ENCODE data around the gene DGCR6.
"Not testable (repeated sequence)": the region's sequence is repeated elsewhere in the genome, so short reads cannot be mapped to it uniquely, and the experiment has no call there.

The DGCR6 gene

DNA sequence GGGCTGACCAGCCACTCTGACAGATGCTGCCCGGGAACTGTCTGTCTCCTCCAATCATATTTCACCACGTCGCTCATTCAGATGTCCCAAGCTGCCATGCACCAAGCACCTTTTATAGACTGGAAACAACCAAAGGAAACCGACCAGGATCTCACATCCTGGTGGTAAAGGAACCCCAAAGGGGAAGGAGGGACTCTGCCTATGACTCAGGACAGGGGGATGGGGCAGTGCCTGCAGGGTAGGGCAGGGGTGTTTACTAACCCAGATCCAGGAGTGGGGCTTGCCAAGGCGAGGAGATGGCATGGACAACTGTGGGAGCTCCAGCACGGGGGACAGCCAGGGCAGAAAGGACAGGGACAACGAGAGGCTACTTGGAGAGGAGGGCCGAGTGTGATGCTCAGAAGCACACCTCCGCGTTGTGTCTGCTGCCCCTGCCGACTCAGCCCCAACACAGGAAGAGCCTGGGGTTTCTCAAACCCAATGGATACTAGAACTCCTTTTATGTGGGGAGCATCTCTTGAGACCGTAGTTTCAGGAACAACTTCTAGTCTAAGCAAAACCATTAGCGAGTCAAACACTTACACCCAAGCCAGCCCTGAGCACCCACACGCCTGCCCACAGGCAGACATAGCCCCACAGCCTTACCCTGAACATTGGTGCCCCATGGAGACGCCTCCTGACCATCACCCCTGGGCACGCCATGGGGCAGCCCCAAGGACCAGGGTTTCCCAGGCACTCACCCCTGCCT lies 26.0 kb downstream of the DGCR6 start:
- no peak for DNase-seq

DNA sequence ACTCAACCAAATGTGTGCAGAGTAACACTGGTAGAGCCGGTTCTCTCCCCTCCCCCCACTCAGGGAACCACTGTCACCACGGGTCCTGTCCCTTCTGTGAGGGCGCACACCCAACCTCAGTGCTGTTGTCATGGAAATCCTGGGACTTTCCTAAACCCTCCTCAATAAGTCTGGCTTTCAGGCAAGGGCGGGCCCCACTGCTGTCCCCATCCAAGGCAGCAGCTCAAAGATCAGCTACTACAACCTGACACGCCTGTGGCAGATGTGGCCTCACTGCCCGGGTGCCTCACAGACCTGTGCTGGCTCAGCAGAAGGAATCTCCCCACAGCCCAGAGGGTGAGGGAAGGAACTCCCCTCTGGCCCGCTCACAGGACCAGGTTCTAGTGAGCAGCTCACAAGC lies 27.8 kb downstream of the DGCR6 start:
- DNase-seq, result no peak

DNA sequence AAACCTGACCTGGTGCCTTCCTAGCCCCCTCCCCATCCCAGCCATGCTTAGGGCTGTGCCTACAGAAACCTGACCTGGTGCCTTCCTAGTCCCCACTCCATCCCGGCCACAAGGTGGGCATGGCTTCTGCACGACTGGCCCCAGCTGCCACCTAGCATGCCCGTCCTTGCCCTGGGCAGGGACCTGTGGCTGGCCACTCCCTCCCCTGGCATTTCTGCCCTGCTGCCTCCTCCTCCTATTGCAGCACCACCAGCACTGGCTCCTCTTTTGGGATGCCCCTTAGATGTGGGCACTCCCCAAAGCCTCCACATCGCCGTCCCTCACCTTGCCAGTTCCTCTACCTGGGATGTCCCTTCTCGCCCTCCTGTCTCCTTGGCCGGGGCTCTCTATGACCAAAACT lies 28.6 kb downstream of the DGCR6 start:
- not testable (repeated sequence) for DNase-seq

DNA sequence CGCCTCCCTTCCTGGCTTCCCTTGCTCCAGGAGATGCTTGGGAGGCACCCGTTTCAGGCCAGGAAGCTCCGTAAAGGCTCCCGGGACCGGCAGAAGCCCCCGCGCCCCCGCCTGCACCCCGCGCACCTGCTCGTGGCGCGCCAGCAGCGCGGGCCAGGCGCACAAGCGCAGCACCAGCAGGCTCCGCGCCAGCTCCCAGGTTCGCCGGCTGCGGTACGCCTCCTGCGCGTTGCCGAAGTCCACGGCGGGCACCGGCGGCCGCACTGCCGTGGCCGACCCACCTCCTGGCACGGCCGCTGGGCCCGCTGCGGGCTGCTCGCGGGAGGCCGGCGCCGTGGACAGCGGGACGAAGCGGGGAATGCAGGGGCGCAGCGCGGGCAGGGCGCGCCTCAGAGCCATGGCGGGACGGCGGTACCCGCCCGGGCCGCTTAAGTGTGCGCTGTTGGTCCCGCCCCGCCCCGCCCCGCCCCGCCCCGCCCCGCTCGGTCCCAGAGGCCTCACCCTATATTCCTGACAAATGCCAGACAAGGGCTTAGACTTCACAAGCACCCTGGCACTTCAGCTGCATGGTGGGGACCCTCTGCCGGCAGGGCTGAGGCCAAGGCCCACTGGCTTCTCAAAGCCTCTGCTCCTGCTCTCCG lies 29.9 kb downstream of the DGCR6 start, which contains the start of gene PRODH:
PRODH (minus strand) TSS at position 405 of the 641 bp plus-strand sequence; CDS start at position 399, 6 bp downstream.
- DNase-seq, result no peak

DNA sequence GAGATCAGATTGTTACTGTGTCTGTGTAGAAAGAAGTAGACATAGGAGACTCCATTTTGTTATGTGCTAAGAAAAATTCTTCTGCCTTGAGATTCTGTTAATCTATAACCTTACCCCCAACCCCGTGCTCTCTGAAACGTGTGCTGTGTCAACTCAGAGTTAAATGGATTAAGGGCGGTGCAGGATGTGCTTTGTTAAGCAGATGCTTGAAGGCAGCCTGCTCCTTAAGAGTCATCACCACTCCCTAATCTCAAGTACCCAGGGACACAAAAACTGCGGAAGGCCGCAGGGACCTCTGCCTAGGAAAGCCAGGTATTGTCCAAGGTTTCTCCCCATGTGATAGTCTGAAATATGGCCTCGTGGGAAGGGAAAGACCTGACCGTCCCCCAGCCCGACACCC lies 32.6 kb downstream of the DGCR6 start:
- not testable (repeated sequence) for DNase-seq

DNA sequence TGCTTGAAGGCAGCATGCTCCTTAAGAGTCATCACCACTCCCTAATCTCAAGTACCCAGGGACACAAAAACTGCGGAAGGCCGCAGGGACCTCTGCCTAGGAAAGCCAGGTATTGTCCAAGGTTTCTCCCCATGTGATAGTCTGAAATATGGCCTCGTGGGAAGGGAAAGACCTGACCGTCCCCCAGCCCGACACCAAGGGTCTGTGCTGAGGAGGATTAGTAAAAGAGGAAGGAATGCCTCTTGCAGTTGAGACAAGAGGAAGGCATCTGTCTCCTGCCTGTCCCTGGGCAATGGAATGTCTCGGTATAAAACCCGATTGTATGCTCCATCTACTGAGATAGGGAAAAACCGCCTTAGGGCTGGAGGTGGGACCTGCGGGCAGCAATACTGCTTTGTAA lies 41.0 kb downstream of the DGCR6 start:
- DNase-seq, result not testable (repeated sequence)

DNA sequence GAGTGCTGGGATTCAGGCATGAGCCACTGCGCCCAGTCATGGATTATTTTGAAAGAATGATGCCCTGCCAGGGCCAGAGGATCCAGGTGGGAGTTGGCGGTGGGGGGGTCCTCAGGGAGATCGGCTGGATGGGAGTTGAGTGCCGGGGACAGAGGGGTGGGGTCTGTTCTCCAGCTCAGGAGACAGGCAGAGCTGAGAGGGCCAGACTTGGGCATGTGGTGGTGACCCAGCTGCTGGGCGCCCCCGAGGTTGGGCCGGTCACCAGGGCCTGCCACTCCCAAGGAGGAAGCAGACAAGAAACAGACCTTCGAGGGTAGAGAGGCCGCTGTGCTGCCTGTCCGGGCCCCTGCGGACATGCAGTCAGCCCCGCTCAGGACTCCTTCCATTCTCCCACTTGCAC lies 41.8 kb downstream of the DGCR6 start:
- no peak for DNase-seq

DNA sequence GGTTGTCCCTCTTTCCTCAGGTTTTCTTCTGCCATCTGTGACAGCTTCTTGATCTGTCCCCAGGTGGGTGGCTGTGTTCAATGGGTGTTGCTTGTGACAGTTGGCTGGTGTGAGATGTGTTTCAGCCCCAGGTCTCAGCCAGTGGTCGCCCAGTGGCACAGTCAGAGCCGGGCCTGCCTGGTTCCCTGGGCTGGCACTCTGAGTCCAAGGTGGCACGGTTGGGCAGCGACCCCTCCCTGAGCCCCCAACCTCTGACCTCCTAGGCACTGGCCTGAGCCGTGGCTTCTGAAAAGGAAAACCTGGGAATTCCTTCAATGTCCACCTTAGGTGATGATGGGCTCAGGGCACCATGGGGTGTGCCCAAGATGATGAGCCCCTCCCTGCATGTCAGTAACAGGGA lies 44.0 kb downstream of the DGCR6 start:
- no peak for DNase-seq

DNA sequence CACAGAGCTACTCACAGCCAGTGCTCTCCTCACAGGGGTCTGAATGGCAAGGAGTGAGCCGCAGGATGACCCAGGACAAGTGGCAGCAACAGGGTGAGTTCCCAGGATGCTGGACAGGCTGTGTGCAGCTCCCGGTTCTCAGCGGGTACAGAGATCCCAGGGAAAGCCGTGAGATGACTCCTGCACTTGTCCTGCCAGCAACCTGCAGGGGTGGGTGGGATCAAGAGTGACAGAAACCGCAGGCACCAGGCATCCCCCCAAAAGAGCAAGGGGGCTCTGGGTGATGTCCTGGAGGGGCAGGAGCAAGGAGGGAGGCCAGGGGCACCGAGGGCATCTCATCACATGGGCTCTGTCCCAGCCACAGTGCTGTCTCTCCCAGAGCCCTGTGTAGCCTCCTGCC lies 45.9 kb downstream of the DGCR6 start:
- DNase-seq, result no peak

DNA sequence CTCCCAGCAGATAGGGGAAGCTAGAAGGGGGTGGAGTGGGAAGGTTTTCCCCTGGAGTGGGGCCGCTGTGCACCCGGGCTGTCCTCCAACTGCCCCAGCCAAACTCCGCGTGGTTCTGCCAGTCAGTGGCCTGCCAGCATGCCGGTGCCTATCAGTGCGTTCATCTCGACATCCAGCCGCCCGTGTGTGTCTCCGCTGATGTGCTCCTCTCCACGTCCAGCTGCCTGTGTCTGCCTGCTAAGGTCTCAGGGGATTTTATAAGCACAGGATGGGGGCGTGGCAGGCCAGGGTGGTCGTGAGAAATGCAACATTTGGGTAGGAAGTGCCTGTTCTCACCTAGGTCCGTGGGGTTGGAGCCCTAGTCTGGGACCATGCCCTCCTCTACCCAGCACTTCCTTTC lies 47.0 kb downstream of the DGCR6 start:
- not testable (repeated sequence) for DNase-seq

DNA sequence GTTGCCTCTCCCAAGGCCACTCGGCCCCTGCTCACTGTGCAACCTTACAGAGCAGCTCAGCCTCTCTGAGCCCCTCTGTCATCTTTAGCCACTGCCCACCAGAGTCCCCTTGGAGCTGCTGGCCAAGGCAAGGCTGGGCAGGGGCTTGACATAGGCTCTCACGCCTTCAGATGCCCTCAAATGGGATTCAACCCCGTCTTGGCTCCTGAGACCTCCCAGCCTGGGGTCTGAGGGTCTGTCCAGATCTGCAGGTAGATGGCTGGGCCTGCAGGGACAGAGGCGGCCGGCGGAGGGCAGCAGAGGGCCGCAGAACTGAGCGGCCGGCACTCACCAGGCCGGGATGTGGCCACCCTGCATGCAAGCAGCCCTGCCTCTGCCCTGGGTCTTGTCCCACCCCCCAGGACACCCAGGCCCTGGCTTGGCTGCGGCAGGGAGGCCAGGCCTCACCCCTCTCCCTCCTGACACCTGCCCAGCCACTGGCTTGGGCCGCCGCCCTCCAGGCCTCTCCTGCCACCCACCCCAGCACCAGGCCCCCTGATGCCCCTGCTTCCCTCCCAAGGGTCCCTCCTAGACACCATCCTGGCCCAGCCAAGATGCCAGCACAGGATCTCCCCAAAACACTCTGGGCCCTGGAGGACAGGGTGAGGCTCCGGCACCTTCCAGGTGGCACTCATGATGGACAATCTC lies 48.3 kb downstream of the DGCR6 start:
- peak; percentile 70 for DNase-seq

DNA sequence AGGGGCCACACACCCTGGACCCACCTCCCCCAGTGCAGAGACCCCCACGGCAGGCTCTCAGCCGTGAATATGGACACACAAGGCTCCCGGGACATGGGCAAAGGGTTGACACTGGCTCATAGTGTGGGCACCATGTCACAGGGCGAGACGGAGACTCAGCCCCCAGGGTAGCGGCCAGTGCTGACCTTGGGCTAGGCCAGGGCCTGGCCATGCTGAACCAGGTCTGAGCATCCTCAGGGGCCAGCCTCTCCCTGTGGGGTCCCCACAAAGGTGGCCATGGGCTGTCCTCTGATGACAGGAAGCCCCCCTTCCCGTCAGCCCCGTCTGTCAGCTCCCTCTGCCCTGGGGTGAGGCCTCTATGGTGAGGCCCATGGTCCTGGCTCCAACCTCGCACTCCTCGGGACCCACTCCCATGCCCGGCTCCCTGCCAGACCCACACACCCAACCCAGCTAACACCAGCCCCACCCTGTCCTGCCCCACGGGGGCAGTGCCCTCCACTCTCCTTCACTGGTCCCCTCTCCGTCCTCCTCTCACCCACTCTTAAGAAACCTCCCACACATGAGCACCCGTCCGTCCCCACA lies 49.0 kb downstream of the DGCR6 start:
- DNase-seq, result no peak

DNA sequence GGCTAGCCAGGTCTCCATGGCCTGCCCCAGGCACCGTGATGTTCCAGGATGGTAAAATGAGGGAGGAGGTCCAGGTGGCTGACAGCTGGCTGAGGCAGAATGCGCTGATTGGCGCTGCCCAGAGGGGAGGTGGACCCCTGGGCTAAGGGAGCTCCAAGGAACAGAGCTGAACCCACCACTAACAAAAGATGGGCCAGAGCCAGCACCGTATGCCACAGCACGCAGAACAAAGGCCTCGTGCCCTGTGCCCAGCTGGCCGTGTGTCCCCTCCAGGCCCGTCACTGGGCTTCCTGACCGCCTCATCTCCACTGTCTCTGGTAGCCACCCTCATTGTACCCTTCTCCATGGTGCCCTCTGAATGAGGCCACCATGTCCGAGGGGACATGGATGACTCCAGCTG lies 49.6 kb downstream of the DGCR6 start:
- DNase-seq, result no peak

DNA sequence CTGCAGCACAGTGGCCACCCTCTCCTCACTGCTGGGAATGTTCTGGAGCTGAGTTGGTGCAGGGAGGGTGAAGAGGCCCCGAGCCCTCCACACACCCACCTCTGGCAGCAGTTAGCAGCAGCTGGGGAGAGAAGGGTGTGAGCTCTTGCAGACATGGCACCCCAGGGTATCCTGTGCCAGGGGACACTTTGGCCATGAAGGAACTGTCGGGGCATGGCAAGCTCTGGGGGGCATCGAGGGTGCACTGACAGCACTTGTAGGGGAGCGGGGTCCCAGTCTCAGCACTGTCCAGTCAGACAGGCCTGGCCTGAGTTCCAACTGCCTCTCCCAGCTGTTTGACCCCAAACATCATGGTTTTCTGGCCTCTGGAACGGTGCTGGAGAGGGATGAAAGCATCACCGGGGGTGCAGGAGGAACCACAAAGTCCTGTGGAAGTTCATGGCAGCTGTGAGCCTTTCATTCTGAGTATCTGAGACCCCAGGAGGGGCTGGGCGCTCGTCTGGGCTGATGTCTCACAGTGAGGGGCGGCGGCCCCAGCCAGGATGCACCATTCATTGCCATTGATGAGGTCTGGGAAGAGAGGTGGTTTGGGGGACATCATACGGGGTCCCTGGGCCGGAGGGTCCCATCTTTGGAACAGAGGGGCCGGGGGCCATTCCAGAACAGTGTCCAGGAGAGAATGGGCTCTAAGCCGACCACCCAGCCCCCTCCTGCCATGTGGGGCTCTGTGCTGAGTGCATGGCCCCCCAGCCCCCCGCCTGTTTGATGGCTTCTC lies 50.2 kb downstream of the DGCR6 start:
- not testable (repeated sequence) for DNase-seq

DNA sequence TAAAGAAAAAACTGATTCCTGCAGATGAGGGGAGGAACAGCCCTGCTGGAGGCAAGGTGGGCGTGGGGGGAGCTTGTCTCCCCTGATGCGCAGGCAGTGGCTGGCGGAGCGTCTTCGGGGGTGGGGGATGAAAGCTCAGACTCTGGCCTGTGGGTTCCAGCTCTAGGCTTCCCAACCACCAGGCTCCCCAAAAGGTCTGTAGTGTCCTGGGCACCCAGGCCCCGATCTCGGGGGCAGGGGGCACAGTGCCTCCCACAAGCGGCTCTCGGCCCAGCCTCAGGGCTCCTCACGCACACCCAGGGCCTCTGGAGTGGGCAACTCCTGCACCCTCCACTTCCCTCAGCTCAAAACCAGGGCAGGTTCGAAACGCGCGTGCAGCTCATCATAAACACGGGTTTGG lies 50.8 kb downstream of the DGCR6 start:
- not testable (repeated sequence) for DNase-seq

DNA sequence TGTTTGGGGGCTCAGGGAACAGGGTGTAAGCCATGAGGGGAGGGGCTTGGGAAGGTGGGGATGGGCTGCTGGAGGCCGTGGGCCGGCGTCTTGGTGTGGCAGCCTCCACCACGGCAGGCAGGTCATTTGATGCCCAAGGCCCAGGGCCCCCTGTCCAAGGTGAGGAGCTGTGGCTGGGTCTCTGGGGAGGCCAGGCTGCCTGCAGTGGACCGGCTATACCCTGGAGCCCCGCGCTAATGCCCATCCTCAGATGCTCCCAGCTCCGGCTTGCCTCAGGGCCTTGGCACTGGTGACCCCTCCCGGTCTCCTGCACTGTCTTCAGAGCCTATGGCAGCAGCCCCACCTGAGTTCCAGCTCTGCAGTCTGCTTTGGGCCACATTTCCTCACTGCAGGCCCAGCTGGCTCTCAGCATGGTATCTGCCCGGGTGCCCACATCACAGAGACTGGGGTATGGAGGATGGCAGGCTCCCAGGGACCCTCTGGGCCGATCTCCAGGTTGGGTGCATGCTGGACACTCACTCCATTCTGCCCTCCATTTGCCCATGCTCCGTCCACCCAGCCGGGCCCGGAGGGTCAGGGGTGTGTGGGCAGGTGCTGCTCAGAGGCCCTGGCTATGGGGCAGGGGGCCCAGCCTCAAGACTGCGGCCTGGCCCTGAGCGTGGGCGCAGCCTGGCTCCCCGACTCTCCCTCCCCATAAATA lies 51.7 kb downstream of the DGCR6 start:
- not testable (repeated sequence) for DNase-seq

DNA sequence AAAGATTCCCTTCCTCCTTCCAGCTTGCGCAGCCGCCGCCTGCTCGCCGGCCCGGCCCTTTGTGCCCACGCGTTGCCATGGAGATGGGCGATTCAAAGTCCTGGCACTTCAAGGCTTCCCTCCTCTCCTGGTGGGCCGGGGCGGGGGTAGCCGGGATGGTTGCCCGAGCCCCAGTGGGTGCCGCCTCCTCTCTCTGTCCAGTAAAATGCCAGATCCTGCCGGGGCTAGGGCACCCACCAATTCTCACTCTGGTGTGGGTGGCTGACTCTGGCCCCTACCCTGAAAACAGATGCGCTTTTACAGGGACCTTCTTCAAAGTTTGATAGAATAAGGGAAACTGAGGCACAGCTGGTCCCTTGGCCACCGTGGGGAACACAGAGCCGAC lies 52.2 kb downstream of the DGCR6 start:
- not testable (repeated sequence) for DNase-seq

DNA sequence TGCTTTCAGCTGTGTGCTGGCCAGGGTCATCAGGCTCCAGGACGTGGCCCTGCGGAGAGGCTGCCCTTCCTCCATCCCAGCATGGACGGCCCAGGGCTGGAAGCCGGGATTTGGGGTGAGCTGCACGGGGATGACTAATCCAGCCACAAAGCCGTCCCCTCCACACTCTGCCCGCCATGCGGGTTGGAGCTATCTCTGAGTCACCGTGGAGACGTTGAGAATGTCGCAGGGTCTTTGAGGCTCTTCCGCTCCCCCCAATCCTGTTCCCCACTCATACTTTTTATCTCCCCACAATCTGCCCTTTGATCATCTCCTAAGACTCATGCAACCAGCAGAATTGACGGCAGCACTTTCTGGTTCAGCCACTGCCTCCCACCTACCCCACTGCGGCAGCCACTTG lies 52.6 kb downstream of the DGCR6 start:
- DNase-seq, result not testable (repeated sequence)

DNA sequence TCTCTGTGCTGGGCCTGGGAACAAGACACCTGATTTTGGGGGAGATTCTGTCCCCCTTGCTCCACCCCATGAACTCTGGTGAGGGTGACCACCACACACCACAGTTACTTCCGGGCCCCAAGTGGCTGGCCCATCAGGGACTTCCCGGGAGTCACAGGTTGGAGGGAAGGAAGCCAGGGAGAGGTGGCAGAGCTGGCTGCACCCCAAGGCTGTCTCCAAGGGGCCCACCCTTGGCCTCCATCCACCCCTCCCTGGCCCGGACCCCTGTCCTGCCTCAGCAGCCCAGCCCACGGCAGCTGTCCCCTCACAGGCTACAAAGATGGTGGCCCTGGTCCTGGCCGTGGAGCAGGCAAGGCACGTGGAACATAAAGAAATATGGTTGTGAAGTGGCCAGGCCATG lies 53.1 kb downstream of the DGCR6 start:
- DNase-seq, result not testable (repeated sequence)

DNA sequence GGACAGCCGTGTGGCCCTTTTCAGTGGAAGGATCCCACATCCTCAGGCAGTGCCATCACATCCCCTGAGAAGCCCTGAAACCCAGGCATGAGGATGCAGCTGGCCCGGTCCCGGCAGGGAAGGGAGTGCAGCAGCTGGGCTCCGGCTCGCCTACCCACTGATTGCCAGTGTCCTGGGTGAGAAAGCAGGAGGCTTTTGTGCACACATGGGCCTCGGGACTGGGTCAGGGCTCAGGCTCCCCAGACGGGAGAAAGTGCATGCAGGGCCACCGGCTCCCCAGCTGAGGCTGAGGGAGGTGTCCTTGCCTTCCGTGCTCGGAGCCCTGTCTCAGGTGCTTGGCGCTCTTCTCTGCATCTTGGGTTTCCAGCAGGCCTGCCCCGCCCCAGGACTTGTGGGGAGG lies 53.6 kb downstream of the DGCR6 start:
- not testable (repeated sequence) for DNase-seq

DNA sequence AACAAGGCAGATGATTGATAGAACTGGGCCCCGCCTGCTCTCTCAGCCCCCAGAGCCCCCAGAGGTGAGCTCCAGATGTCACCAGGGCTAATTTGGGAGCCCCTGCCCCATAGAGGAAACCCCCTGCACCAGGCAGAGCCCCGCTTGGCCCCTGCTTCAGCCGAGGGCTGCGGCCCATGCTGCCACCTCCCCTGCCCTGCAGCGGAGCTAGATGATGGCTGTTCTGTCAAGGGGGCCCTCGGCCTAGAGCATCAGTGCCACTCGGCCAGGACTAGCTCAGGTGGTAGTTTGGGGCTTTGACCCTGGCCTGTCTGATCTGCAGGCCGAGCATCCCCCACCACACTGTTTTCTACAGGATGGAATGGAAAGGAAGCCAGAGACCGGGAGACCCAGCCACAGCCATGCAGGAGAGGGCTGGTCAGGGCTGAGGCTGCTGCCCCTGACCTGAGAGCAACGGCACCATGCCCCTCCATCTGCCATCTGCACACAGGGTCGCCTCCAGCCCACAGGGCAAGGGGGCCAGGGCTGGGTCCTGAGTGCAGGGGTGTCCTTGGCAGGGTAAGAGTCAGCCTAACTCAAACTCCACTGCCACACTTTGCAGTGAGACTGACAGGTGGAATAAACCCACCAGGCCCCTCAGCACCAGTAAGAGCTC lies 54.2 kb downstream of the DGCR6 start:
- not testable (repeated sequence) for DNase-seq

DNA sequence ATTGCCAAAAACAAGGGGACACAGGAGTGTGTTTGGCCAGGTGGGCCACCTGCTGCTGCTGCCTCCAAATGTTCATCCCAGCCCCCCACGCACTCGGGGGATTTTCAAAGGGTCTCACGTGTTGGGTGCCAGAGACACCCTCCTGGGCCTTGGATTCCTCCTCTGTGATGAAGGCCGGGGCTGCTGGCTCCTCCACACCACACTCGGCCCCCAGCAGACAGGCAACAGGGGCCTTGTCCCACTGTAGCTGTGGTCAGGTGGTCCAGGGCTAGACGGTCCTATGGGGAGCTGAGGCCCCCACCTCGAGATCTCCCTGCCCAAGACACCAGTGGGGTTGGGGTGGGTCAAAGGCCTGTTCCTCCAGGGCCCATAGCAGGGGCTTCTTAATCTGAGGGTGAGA lies 55.1 kb downstream of the DGCR6 start:
- DNase-seq, result not testable (repeated sequence)

Data from OCI-M1 (cell line).